IPS DF 6.9 (cell line): ENCODE results near the gene ARMC10.
"Not testable (repeated sequence)": the region's sequence is repeated elsewhere in the genome, so short reads cannot be mapped to it uniquely, and the experiment has no call there.

Source experiments
- DNase-seq: peaks from one replicate; pipeline ENCODE4 v3.0.0-alpha.2; 2013; ENCODE audit warnings: low read depth, low spot score
- H3K27ac ChIP-seq: one replicate; pipeline ENCODE4 v1.5.1; 2013; ENCODE audit warnings: low read length, control low read depth
- H3K27me3 ChIP-seq: 2 replicates; pipeline ENCODE4 v1.6.1; 2013; ENCODE audit warnings: mild to moderate bottlenecking, low read length; ENCODE audit not compliant: control insufficient read depth, insufficient read depth
- H3K36me3 ChIP-seq: 2 replicates; pipeline ENCODE4 v1.6.1; 2013; ENCODE audit warnings: low read length; ENCODE audit not compliant: control insufficient read depth, insufficient read depth
- H3K4me1 ChIP-seq: 2 replicates; pipeline ENCODE4 v1.6.1; 2013; ENCODE audit warnings: low read length; ENCODE audit not compliant: control insufficient read depth, insufficient read depth
- H3K4me3 ChIP-seq: 2 replicates; pipeline ENCODE4 v1.5.1; 2013; ENCODE audit warnings: mild to moderate bottlenecking, low read length
- H3K9me3 ChIP-seq: 2 replicates; pipeline ENCODE4 v1.6.1; 2013; ENCODE audit warnings: low read length, inconsistent platforms; ENCODE audit not compliant: control insufficient read depth, insufficient read depth
- WGBS: extraction: QIAGEN DNeasy Blood & Tissue Kit; methylation state at CpG from one replicate; pipeline ENCODE4 v1.1.7; 2013; ENCODE audit warnings: mixed read lengths, missing lambda C conversion rate; ENCODE audit not compliant: insufficient read length, insufficient coverage; 5-methylcytosine and 5-hydroxymethylcytosine counted together

ARMC10 gene

GRCh38 chr7:103100348-103100747, 25.4 kb downstream of the ARMC10 start:
- H3K27me3 ChIP-seq, result no peaks in the 10 kb centered on the region
- H3K4me1 ChIP-seq, result no peaks in the 10 kb centered on the region
- no peak overlapping the region for H3K4me3 ChIP-seq
- no peaks in the 10 kb centered on the region for H3K36me3 ChIP-seq
- no peak for DNase-seq
- no CpG with 5 or more reads among the region's 3 CpGs for WGBS
- no peaks in the 10 kb centered on the region for H3K9me3 ChIP-seq
- no peak overlapping the region for H3K27ac ChIP-seq

DNA sequence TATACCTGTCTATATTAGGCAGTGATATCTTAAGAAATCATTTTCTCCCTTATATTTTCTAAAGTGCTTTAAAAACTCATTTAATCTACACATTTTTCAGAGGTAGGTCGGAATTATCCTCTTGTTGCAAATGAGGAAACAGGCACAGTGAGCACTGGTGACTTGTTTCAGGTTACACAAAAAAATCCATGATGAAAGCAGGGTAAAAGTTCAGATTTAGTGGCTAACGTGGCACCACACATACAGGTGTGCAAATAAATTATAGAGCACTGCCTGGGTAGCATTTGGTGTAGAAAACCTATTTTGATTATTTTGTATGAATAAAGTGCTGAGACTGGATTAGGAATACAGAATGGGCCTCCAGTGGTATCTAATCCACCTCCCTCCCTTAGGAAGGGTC, 26.6 kb downstream of the ARMC10 start:
- Histone ChIP-seq H3K27me3 (no peaks in the 10 kb centered on the region), H3K4me1 (no peaks in the 10 kb centered on the region), H3K36me3 (no peaks in the 10 kb centered on the region), H3K4me3 (no peak overlapping the region), H3K27ac (no peak overlapping the region), H3K9me3 (no peaks in the 10 kb centered on the region)
- WGBS, result no CpG with 5 or more reads among the region's 2 CpGs
- DNase-seq, result no peak

DNA sequence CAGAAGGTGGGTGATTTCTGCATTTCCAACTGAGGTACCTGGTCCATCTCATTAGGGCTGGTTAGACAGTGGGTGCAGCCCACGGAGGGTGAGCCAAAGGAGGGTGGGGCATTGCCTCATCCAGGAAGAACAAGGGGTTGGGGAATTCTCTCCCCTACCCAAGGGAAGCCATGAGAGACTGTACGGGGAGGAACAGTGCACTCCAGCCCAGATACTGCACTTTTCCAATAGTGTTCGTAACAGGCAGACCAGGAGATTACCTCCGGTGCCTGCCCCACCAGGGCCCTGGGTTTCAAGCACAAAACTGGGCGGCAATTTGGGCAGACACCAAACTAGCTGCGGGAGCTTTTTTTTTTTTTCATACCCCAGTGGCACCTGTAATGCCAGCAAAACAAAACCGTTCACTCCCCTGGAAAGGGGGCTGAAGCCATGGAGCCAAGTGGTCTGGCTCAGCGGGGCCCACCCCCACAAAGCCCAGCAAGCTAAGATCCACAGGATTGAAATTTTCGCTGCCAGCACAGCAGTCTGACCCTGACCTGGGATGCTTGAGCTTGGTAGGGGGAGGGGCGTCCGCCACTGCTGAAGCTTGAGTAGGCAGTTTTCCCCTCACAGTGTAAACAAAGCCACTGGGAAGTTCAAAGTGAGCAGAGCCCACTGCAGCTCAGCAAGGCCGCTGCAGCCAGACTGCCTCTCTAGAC, 31.2 kb downstream of the ARMC10 start:
- no peaks in the 10 kb centered on the region for H3K36me3 ChIP-seq
- H3K27me3 ChIP-seq, result no peaks in the 10 kb centered on the region
- no peak overlapping the region for H3K27ac ChIP-seq
- DNase-seq, result peak; percentile 25
- no CpG with 5 or more reads among the region's 12 CpGs for WGBS
- H3K4me1 ChIP-seq, result peaks cover 2% of the 10 kb centered on the region
- no peaks in the 10 kb centered on the region for H3K9me3 ChIP-seq
- no peak overlapping the region for H3K4me3 ChIP-seq

DNA sequence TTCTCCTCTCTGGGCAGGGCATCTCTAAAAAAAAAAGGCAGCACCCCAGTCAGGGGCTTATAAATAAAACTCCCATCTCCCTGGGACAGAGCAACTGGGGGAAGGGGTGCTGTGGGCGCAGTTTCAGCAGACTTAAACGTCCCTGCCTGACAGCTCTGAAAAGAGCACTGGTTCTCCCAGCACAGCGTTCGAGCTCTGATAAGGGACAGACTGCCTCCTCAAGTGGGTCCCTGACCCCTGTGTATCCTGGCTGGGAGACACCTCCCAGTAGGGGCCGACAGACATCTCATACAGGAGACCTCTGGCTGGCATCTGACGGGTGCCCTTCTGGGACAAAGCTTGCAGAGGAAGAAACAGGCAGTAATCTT, 31.7 kb downstream of the ARMC10 start:
- H3K9me3 ChIP-seq, H3K4me3 ChIP-seq, H3K4me1 ChIP-seq, H3K27me3 ChIP-seq, H3K27ac ChIP-seq, H3K36me3 ChIP-seq, DNase-seq: not testable (repeated sequence)
- WGBS, result no CpG with 5 or more reads among the region's 6 CpGs

GRCh38 chr7:103113164-103113563, 38.2 kb downstream of the ARMC10 start:
- 100% methylated on average over 1 of the region's 2 CpGs for WGBS
- Histone ChIP-seq H3K27ac (no peak overlapping the region), H3K4me1 (no peaks in the 10 kb centered on the region), H3K36me3 (no peaks in the 10 kb centered on the region), H3K27me3 (no peaks in the 10 kb centered on the region), H3K9me3 (no peaks in the 10 kb centered on the region), H3K4me3 (no peak overlapping the region)
- no peak for DNase-seq

GRCh38 chr7:103114576-103115008, 39.7 kb downstream of the ARMC10 start:
- WGBS, result no CpG with 5 or more reads among the region's 1 CpG
- H3K27me3 ChIP-seq, result no peaks in the 10 kb centered on the region
- no peak overlapping the region for H3K4me3 ChIP-seq
- no peaks in the 10 kb centered on the region for H3K36me3 ChIP-seq
- no peak overlapping the region for H3K27ac ChIP-seq
- no peaks in the 10 kb centered on the region for H3K4me1 ChIP-seq
- DNase-seq, result no peak
- H3K9me3 ChIP-seq, result no peaks in the 10 kb centered on the region

DNA sequence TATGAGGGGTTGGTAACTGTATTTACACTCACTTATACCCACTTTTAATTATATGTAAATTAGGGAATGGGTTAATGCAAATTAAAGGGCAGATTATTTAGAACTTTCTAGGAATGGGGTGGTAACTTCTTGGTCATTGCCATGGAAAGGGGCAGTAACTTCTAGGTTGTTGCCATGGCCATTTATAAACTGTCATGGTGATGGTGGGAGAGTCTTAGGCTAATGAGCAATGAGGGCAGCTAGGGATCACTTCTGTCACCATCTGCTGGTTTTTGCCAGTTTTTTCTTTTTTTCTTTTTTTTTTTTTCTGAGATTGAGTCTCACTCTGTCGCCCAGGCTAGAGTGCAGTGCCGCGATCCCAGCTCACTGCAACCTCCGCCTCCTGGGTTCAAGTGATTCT, 40.8 kb downstream of the ARMC10 start:
- no peak for DNase-seq
- Histone ChIP-seq H3K4me3 (no peak overlapping the region), H3K4me1 (no peaks in the 10 kb centered on the region), H3K36me3 (no peaks in the 10 kb centered on the region), H3K27me3 (no peaks in the 10 kb centered on the region), H3K27ac (no peak overlapping the region), H3K9me3 (no peaks in the 10 kb centered on the region)
- WGBS, result no CpG with 5 or more reads among the region's 4 CpGs

- Histone ChIP-seq H3K9me3 (no peaks in the 10 kb centered on the region), H3K27me3 (no peaks in the 10 kb centered on the region), H3K27ac (no peak overlapping the region), H3K4me3 (no peak overlapping the region), H3K36me3 (no peaks in the 10 kb centered on the region), H3K4me1 (no peaks in the 10 kb centered on the region)
- WGBS, result no CpG with 5 or more reads among the region's 1 CpG
- DNase-seq, result no peak
Observed at GRCh38 chr7:103116511-103116910, 41.6 kb downstream of the ARMC10 start.

DNA sequence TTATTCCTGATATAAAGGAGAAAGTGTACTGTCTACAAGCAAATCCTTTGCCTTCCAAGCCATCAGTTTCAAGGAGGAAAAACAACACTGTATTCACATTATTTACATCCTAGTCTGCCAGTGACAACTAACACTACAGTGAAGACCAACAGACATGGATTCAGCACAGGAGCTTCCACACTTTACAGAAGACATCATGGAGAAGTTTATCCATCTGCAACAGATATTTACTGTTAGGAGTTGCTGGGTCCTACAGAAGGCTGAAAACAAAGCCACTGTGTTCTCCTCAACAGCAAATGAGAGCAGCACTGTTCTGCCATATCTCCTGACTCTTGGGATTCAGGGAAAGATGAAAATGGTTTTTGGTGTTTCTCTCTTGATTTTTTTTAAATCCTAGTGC, 42.1 kb downstream of the ARMC10 start:
- Histone ChIP-seq H3K36me3 (no peaks in the 10 kb centered on the region), H3K27me3 (no peaks in the 10 kb centered on the region), H3K9me3 (no peaks in the 10 kb centered on the region), H3K4me3 (no peak overlapping the region), H3K27ac (no peak overlapping the region), H3K4me1 (no peaks in the 10 kb centered on the region)
- no peak for DNase-seq

- WGBS, result no CpG with 5 or more reads among the region's 2 CpGs
- no peak overlapping the region for H3K27ac ChIP-seq
- no peak for DNase-seq
Observed at GRCh38 chr7:103117465-103117864, 42.5 kb downstream of the ARMC10 start.

GRCh38 chr7:103119791-103120291, 44.9 kb downstream of the ARMC10 start:
- Histone ChIP-seq H3K27ac (no peak overlapping the region), H3K4me3 (no peak overlapping the region), H3K4me1 (no peaks in the 10 kb centered on the region), H3K9me3 (no peaks in the 10 kb centered on the region), H3K27me3 (no peaks in the 10 kb centered on the region), H3K36me3 (no peaks in the 10 kb centered on the region)
- no CpG with 5 or more reads among the region's 11 CpGs for WGBS
- DNase-seq, result no peak

More at GRCh38 chr7:103117465-103117864, 42.5 kb downstream of the ARMC10 start:
- no peak overlapping the region for H3K4me3 ChIP-seq
- H3K27me3 ChIP-seq, result no peaks in the 10 kb centered on the region
- no peaks in the 10 kb centered on the region for H3K9me3 ChIP-seq
- H3K4me1 ChIP-seq, result no peaks in the 10 kb centered on the region
- no peaks in the 10 kb centered on the region for H3K36me3 ChIP-seq
